Glomerular endothelial cell (primary cell): Measurements from ENCODE around the gene KLHL24. TPM values are rescaled to one million over a fixed set of nuclear protein-coding genes. Genes with fewer than 3 reads are reported as not detected.
"Not testable (repeated sequence)": the region's sequence is repeated elsewhere in the genome, so short reads cannot be mapped to it uniquely, and the experiment has no call there.

Experiments used
- DNase-seq: peaks from one replicate; pipeline ENCODE4 v3.0.0-alpha.2; 2011; ENCODE audit warnings: low read depth, low spot score; ENCODE audit errors: extremely low read depth
- total RNA-seq: library from RNA; depleted of rRNA; stranded (reverse); fragments of >200 nt; gene quantifications from 2 replicates; pipeline ENCODE4 v1.2.3, GENCODE V29; 2015

KLHL24 gene
- total RNA-seq, 1 donor from 2014 or later: 78.8 TPM

- no peak for DNase-seq
Measured at GRCh38 chr3:183692436-183692835, 57.0 kb downstream of the KLHL24 start.

GRCh38 chr3:183695569-183696364 lies 60.3 kb downstream of the KLHL24 start:
- DNase-seq: no peak

- DNase-seq: no peak
Measured at GRCh38 chr3:183697123-183697609, 61.7 kb downstream of the KLHL24 start.

GRCh38 chr3:183697610-183698317 lies 62.3 kb downstream of the KLHL24 start, which contains the start of gene YEATS2:
YEATS2 (plus strand) TSS chr3:183697797; CDS start chr3:183715163, 17,366 bp downstream.
- DNase-seq: no peak

- no peak for DNase-seq
Measured at GRCh38 chr3:183698318-183698751, 62.9 kb downstream of the KLHL24 start.

GRCh38 chr3:183698756-183699155 lies 63.3 kb downstream of the KLHL24 start:
- no peak for DNase-seq

- DNase-seq: no peak
Measured at GRCh38 chr3:183699238-183699947, 64.0 kb downstream of the KLHL24 start.

GRCh38 chr3:183701744-183702143 lies 66.3 kb downstream of the KLHL24 start:
- no peak for DNase-seq

GRCh38 chr3:183703892-183704291 lies 68.5 kb downstream of the KLHL24 start:
- not testable (repeated sequence) for DNase-seq

- no peak for DNase-seq
Measured at GRCh38 chr3:183710231-183710630, 74.8 kb downstream of the KLHL24 start.

GRCh38 chr3:183711516-183711915 lies 76.1 kb downstream of the KLHL24 start:
- no peak for DNase-seq

GRCh38 chr3:183714622-183715021 lies 79.2 kb downstream of the KLHL24 start:
- DNase-seq: no peak

- no peak for DNase-seq
Measured at GRCh38 chr3:183718012-183718411, 82.6 kb downstream of the KLHL24 start.

- no peak for DNase-seq
Measured at GRCh38 chr3:183725387-183725786, 90.0 kb downstream of the KLHL24 start.

GRCh38 chr3:183728204-183728603 lies 92.8 kb downstream of the KLHL24 start:
- DNase-seq: no peak

- DNase-seq: no peak
Measured at GRCh38 chr3:183730361-183730760, 94.9 kb downstream of the KLHL24 start.

- no peak for DNase-seq
Measured at GRCh38 chr3:183731611-183732010, 96.2 kb downstream of the KLHL24 start.

- no peak for DNase-seq
Measured at GRCh38 chr3:183733553-183733952, 98.1 kb downstream of the KLHL24 start.
